ENCODE data around the gene PLPP2.
A peak's percentile ranks its signal among the peaks of the same experiment; 100 is the strongest.
"Not testable (repeated sequence)": the region's sequence is repeated elsewhere in the genome, so short reads cannot be mapped to it uniquely, and the experiment has no call there.

Gene PLPP2

DNA sequence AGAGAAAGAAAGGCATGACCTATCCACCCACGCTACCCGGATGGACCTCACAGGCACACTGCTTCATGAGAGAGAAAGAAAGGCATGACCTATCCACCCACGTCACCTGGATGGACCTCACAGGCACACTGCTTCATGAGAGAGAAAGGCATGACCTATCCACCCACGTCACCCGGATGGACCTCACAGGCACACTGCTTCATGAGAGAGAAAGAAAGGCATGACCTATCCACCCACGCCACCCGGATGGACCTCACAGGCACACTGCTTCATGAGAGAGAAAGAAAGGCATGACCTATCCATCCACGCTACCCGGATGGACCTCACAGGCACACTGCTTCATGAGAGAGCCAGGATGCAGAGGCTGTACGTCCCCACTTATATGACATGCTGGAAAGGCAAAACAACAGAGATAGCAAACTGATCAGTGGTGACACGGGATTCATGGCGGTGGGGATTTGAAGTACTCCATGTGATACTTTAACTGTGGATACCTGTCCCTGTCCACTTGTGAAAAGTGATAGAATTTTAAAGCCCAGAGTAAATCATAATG is 20.4 kb downstream of the PLPP2 start:
- DNase-seq, ATAC-seq: not testable (repeated sequence)

DNA sequence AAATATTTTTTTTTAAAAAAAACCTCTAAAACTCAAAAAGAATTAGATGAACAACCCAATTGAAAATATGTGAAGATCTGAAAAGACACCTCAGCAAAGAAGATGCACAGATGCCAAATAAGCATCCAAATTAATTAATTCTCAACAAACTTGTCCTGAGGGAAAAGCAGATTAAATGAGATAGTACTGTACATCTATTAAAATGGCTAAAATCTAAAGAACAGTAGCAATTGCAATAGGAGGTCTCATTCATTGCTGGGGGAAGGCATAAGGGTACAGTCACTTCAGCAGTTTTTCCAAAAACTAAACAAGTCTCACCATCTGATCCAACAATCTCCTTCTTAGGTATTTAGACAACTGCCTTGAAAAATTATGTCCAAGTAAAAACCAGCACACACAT is 22.0 kb downstream of the PLPP2 start:
- DNase-seq: no peak
- ATAC-seq: no peak

DNA sequence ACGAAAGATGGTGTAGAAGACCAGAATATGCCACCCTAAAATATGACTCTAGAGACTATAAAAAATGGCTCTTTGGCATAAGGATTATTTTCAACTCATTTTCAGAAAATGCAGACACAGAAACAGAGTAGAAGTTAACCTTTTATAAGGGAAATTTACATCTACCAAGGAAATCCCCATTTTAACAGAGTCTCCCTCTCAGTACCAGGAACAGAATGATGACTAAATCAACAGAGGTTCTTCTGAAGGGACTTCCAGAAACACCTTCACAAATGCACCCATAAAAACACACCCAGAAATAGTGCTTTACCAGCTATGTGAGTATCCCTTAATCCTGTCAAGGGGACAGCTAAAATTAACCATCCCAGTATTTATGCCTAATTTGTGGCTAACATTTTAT is 29.1 kb downstream of the PLPP2 start:
- no peak for DNase-seq
- ATAC-seq: peak; percentile 60

DNA sequence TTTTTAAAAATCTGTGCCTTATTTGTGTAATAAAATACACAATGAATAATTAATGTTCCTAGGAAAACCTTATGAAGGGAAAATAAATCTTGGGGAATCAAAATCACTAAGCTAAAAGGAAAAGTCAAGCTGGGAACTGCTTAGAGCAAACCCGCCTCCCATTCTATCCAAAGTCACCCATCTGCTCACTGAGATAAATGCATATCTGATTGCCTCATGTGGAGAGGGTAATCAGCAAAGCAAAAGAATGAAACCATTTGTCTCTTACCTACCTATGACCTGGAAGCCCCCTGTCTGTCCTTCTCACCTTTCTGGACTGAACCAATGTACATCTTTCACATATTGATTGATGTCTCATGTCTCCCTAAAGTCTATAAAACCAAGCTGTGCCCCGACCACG is 34.4 kb downstream of the PLPP2 start:
- not testable (repeated sequence) for DNase-seq, ATAC-seq

DNA sequence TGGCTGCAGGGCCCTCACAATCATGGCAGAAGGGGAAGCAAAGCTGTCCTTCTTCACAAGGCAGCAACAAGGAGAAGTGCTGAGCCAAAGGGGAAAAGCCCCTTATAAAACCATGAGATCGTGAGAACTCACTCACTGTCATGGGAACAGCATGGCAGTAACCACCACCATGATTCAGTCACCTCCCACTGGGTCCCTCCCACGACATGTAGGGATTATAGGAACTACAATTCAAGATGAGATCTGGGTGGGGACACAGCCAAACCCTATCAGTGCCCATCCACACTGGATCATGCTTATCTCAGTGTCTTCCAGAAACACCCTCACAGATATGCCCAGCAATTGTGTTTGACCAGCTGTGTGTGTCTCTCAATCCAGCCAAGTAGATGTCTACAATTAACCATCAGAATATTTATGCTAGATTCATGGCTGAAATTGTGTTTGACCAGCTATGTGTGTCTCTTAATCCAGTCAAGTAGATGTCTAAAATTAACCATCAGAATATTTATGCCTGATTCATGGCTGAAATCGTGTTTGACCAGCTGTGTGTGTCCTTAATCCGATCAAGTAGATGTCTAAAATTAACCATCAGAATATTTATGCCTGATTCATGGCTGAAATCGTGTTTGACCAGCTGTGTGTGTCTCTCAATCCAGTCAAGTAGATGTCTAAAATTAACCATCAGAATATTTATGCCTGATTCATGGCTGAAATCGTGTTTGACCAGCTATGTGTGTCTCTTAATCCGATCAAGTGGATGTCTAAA is 38.6 kb downstream of the PLPP2 start:
- not testable (repeated sequence) for DNase-seq, ATAC-seq

DNA sequence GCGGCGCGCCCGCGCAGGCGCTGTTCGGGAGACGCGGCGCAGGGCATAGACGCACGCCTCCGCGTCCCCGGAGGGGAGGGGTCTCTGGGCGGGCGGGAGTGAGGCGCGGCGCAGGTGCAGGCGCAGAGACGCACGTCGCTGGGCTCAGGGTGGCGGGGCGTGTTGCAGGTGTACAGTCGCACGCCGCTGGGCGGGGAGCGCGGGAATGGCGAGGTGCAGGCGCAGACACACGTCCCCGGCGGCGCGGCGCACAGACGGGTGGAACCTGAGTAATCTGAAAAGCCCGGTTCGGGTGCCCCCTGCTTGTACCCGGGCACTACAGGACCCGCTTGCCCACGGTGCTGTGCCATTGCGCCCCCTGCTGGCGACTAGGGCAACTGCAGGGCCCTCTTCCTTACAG is 44.7 kb downstream of the PLPP2 start:
- ATAC-seq: no peak
- DNase-seq: no peak

DNA sequence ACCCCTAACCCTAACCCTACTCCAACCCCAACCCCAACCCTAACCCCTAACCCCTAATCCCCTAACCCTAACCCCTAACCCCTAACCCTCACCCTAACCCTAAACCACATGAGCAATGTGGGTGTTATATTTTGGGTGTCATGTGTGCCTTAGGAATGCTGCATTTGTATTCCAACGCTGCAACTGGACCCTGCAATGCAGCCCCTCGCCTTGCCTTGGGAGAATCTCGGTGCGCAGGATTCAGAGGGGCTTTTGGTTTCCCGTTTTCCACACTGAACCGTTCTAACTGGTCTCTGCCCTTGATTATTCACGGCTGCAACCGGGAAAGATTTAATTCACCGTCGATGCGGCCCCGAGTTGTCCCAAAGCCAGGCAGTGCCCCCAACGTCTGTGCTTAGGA is 45.3 kb downstream of the PLPP2 start:
- not testable (repeated sequence) for ATAC-seq, DNase-seq

DNA sequence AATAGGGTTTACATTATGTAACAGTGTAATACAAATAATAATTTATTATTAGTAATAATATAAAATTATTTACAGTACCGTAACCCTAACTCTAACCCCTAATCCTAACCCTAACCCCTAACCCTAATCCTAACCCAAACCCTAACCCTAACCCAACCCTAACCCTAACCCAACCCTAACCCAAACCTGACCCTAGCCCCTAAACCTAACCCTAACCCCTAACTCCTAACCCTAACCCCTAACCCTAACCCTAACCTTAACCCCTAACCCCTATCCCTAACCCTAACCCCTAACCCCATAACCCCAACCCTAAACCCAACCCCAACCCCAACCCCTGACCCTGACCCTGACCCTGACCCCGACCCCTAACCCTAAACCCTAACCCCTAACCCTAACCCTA is 45.7 kb downstream of the PLPP2 start:
- ATAC-seq (no peak), DNase-seq (no peak)
